Right atrium auricular region (tissue), 2 donors: Measurements from ENCODE around the gene KRCC1. TPM values are rescaled to one million over a fixed set of nuclear protein-coding genes. Genes with fewer than 3 reads are reported as not detected.

Experiments
- DNase-seq: peaks from one replicate; pipeline ENCODE4 v3.0.0-alpha.2; 2019; ENCODE audit warnings: low spot score
- H3K27ac ChIP-seq, 2 donors: fragments of 200-600 bp; sonication (generic); 1 replicate in 1 of 2; 2 replicates in 1 of 2; pipeline ENCODE4 v1.5.1; 2016 to 2019
- H3K27me3 ChIP-seq, 2 donors: fragments of 200-600 bp; sonication (generic); one replicate each; pipeline versions ENCODE4 v1.5.1 to v1.6.0; 2017 to 2019
- H3K36me3 ChIP-seq: fragments of 200-600 bp; sonication (generic); one replicate; pipeline ENCODE4 v1.5.1; 2016
- H3K4me1 ChIP-seq, 2 donors: fragments of 200-600 bp; sonication (generic); one replicate each; pipeline versions ENCODE4 v1.5.1 to v1.6.0; 2017 to 2019
- H3K4me3 ChIP-seq, 2 donors: fragments of 200-600 bp; sonication (generic); 1 replicate in 1 of 2; 2 replicates in 1 of 2; pipeline ENCODE4 v1.5.1; 2017 to 2019; ENCODE audit warnings: mild to moderate bottlenecking in 1 of 2, moderate library complexity in 1 of 2
- H3K9me3 ChIP-seq, 2 donors: fragments of 200-600 bp; sonication (generic); one replicate each; pipeline ENCODE4 v1.5.1; 2019
- CTCF ChIP-seq, 2 donors: fragments of 200-600 bp; sonication (generic); IDR thresholded peaks; one replicate each; pipeline ENCODE4 v1.5.1; 2019; ENCODE audit warnings: antibody characterized with exemption in 2 of 2
- total RNA-seq, 2 donors: library from RNA; depleted of rRNA; stranded (reverse); fragments of >200 nt; gene quantifications; one replicate each; pipeline ENCODE4 v1.1.0, GENCODE V29; 2016

KRCC1 gene
- total RNA-seq, 2 donors from 2014 or later, result 20.6 to 27.5 TPM

GRCh38 chr2:88097192-88097591 lies 41.6 kb upstream of the KRCC1 start:
- Histone ChIP-seq H3K4me3 (no peak overlapping the region), H3K27me3 (no peaks in the 10 kb centered on the region), H3K27ac (no peak overlapping the region), H3K4me1 (peaks cover 0 to 9% of the 10 kb centered on the region in 2 donors), H3K9me3 (no peaks in the 10 kb centered on the region), H3K36me3 (peaks cover 57% of the 10 kb centered on the region)
- TF ChIP-seq CTCF (IDR thresholded peaks at IDR 0.05), result no peak
- DNase-seq, result no peak

- DNase-seq, result no peak
- TF ChIP-seq CTCF (IDR thresholded peaks at IDR 0.05), result no peak
- no peaks in the 10 kb centered on the region for H3K27me3 ChIP-seq
- peaks cover 0 to 9% of the 10 kb centered on the region in 2 donors for H3K4me1 ChIP-seq
- H3K4me3 ChIP-seq, result no peak overlapping the region
- peaks cover 54% of the 10 kb centered on the region for H3K36me3 ChIP-seq
- no peaks in the 10 kb centered on the region for H3K9me3 ChIP-seq
- no peak overlapping the region for H3K27ac ChIP-seq
Observed at GRCh38 chr2:88096708-88097107, 41.1 kb upstream of the KRCC1 start.

GRCh38 chr2:88095022-88095421 lies 39.4 kb upstream of the KRCC1 start:
- H3K27me3 ChIP-seq, result no peaks in the 10 kb centered on the region
- no peak for TF ChIP-seq CTCF (IDR thresholded peaks at IDR 0.05)
- DNase-seq, result no peak

GRCh38 chr2:88092773-88093172 lies 37.2 kb upstream of the KRCC1 start:
- Histone ChIP-seq H3K36me3 (peaks cover 66% of the 10 kb centered on the region), H3K4me1 (no peaks in the 10 kb centered on the region), H3K27me3 (no peaks in the 10 kb centered on the region), H3K27ac (no peak overlapping the region), H3K4me3 (no peak overlapping the region), H3K9me3 (no peaks in the 10 kb centered on the region)
- no peak for TF ChIP-seq CTCF (IDR thresholded peaks at IDR 0.05)
- no peak for DNase-seq

More at GRCh38 chr2:88095022-88095421, 39.4 kb upstream of the KRCC1 start:
- peaks cover 0 to 4% of the 10 kb centered on the region in 2 donors for H3K4me1 ChIP-seq
- no peak overlapping the region for H3K4me3 ChIP-seq
- H3K27ac ChIP-seq, result no peak overlapping the region
- peaks cover 60% of the 10 kb centered on the region for H3K36me3 ChIP-seq
- H3K9me3 ChIP-seq, result no peaks in the 10 kb centered on the region

- Histone ChIP-seq H3K9me3 (no peaks in the 10 kb centered on the region), H3K4me1 (no peaks in the 10 kb centered on the region), H3K36me3 (peaks cover 63% of the 10 kb centered on the region), H3K27ac (no peak overlapping the region), H3K4me3 (no peak overlapping the region), H3K27me3 (no peaks in the 10 kb centered on the region)
- TF ChIP-seq CTCF (IDR thresholded peaks at IDR 0.05), result no peak
- DNase-seq, result no peak
Observed at GRCh38 chr2:88091943-88092342, 36.4 kb upstream of the KRCC1 start.
